ENCODE measurements around the gene HEXIM2. TPM values are rescaled to one million over a fixed set of nuclear protein-coding genes. Genes with fewer than 3 reads are reported as not detected.

The HEXIM2 gene
- total RNA-seq, 2 experiments from 2014 or later, result 1.3 to 1.5 TPM

GRCh38 chr17:45146592-45146889 is 15.1 kb upstream of the HEXIM2 start:
- POLR2A ChIA-PET, result interaction anchor here (1.1 to 10.9 kb wide), 5 partner anchors 11 to 171 kb away, joined by 6 to 630 read pairs (median 29); partner anchors contain the start of genes ACBD4, FMNL1, HEXIM2 and MAP3K14
- peak overlapping the region; percentile 94 for H3K4me3 ChIP-seq (ENCODE audit: low read length)
- ATAC-seq (ENCODE audit: poor library complexity) (no peak), DNase-seq (no peak)
- Mint-ChIP-seq H3K27ac (peak overlapping the region; percentile 99), H3K4me1 (ENCODE audit: low read depth) (peaks cover 64% of the 10 kb centered on the region), H3K4me3 (peak overlapping the region; percentile 94), H3K36me3 (ENCODE audit: low read depth) (peaks cover 29% of the 10 kb centered on the region), H3K27me3 (peaks cover 8% of the 10 kb centered on the region), H3K9me3 (no peaks in the 10 kb centered on the region)
- H3K9me3 ChIP-seq (ENCODE audit: control insufficient read depth in 1 of 2, insufficient read depth in 1 of 2, low read length in 2 of 2), result no peaks in the 10 kb centered on the region
- H3K4me1 ChIP-seq (ENCODE audit: insufficient read depth, low read length), result peaks cover 63% of the 10 kb centered on the region
- H3K27me3 ChIP-seq (ENCODE audit: control insufficient read depth in 1 of 2, insufficient read depth in 2 of 2, low read length in 2 of 2), result no peaks in the 10 kb centered on the region
- no peaks in the 10 kb centered on the region for H3K36me3 ChIP-seq (ENCODE audit: insufficient read depth, low read length)
- CTCF ChIA-PET, result interaction anchor here (1.7 kb wide), 1 partner anchor 11 kb away, joined by 14 read pairs; the partner anchor contains the start of gene ACBD4
- no peak overlapping the region for H3K27ac ChIP-seq (ENCODE audit: low read depth in 1 of 2, low read length in 2 of 2)
- no peak for TF ChIP-seq CTCF (IDR thresholded peaks at IDR 0.05)
- intact Hi-C loops (cut with DNase I, micrococcal nuclease), result loop anchor here (5.0 kb wide), 3 partner anchors 84 to 171 kb away; partner anchors contain the start of genes DCAKD (in 1 of the 2), MAP3K14 (in 1 of the 2) and NMT1 (in 1 of the 2)

- Mint-ChIP-seq H3K4me3 (peak overlapping the region; percentile 94), H3K4me1 (ENCODE audit: low read depth) (peaks cover 68% of the 10 kb centered on the region), H3K27me3 (peaks cover 8% of the 10 kb centered on the region), H3K36me3 (ENCODE audit: low read depth) (peaks cover 29% of the 10 kb centered on the region), H3K9me3 (no peaks in the 10 kb centered on the region), H3K27ac (peak overlapping the region; percentile 99)
- Histone ChIP-seq H3K4me3 (ENCODE audit: low read length) (peak overlapping the region; percentile 94), H3K27ac (ENCODE audit: low read depth in 1 of 2, low read length in 2 of 2) (peak overlapping the region; percentile 93 to 97), H3K36me3 (ENCODE audit: insufficient read depth, low read length) (no peaks in the 10 kb centered on the region), H3K9me3 (ENCODE audit: control insufficient read depth in 1 of 2, insufficient read depth in 1 of 2, low read length in 2 of 2) (no peaks in the 10 kb centered on the region), H3K4me1 (ENCODE audit: insufficient read depth, low read length) (peaks cover 66% of the 10 kb centered on the region), H3K27me3 (ENCODE audit: control insufficient read depth in 1 of 2, insufficient read depth in 2 of 2, low read length in 2 of 2) (no peaks in the 10 kb centered on the region)
- intact Hi-C loops (cut with DNase I, micrococcal nuclease), result loop anchor here (5.0 kb wide), 3 partner anchors 85 to 170 kb away; partner anchors contain the start of genes DCAKD (in 1 of the 2), MAP3K14 (in 1 of the 2) and NMT1 (in 1 of the 2)
- DNase-seq (peak in 7 of 14 experiments; percentile 15 to 88 (median 73)), ATAC-seq (ENCODE audit: poor library complexity) (peak; percentile 3)
- CTCF ChIA-PET, result interaction anchor here (1.7 to 6.4 kb wide), 4 partner anchors 12 to 50 kb away, joined by 5 to 168 read pairs (median 46); partner anchors contain the start of gene ACBD4
- TF ChIP-seq CTCF (IDR thresholded peaks at IDR 0.05), result no peak
- POLR2A ChIA-PET, result interaction anchor here (0.7 to 10.9 kb wide), 12 partner anchors 9 to 170 kb away, joined by 4 to 630 read pairs (median 26); partner anchors contain the start of genes ACBD4, DCAKD, FMNL1 and HEXIM2
Observed at GRCh38 chr17:45146890-45147580, 14.6 kb upstream of the HEXIM2 start.

- peak overlapping the region; percentile 99 for H3K27ac Mint-ChIP-seq
- intact Hi-C loops (cut with DNase I, micrococcal nuclease), result loop anchor here (1.0 to 5.0 kb wide), 7 partner anchors 12 to 170 kb away; partner anchors contain the start of genes ACBD4 (in 2 of the 2), HEXIM2 (in 2 of the 2), DCAKD (in 1 of the 2) and MAP3K14 (in 1 of the 2)
- peaks cover 29% of the 10 kb centered on the region for H3K36me3 Mint-ChIP-seq (ENCODE audit: low read depth)
- POLR2A ChIA-PET, result interaction anchor here (0.6 to 10.9 kb wide), 28 partner anchors 9 to 1045 kb away, joined by 3 to 630 read pairs (median 9); partner anchors contain the start of genes ACBD4, DCAKD, FMNL1 and HEXIM2
- H3K27me3 Mint-ChIP-seq, result peaks cover 8% of the 10 kb centered on the region
- peak; percentile 31 for ATAC-seq (ENCODE audit: poor library complexity)
- peak overlapping the region; percentile 93 to 97 for H3K27ac ChIP-seq (ENCODE audit: low read depth in 1 of 2, low read length in 2 of 2)
- H3K4me3 ChIP-seq (ENCODE audit: low read length), result peak overlapping the region; percentile 94
- peaks cover 3% of the 10 kb centered on the region for H3K36me3 ChIP-seq (ENCODE audit: insufficient read depth, low read length)
- CTCF ChIA-PET, result interaction anchor here (1.8 to 6.4 kb wide), 7 partner anchors 11 to 78 kb away, joined by 5 to 168 read pairs (median 31); partner anchors contain the start of genes ACBD4 and HEXIM2
- H3K4me1 Mint-ChIP-seq (ENCODE audit: low read depth), result peaks cover 70% of the 10 kb centered on the region
- H3K9me3 Mint-ChIP-seq, result no peaks in the 10 kb centered on the region
- TF ChIP-seq CTCF (IDR thresholded peaks at IDR 0.05), result no peak
- H3K9me3 ChIP-seq (ENCODE audit: control insufficient read depth in 1 of 2, insufficient read depth in 1 of 2, low read length in 2 of 2), result no peaks in the 10 kb centered on the region
- DNase-seq, result peak; percentile 56 to 94 (median 70)
- no peaks in the 10 kb centered on the region for H3K27me3 ChIP-seq (ENCODE audit: control insufficient read depth in 1 of 2, insufficient read depth in 2 of 2, low read length in 2 of 2)
- H3K4me1 ChIP-seq (ENCODE audit: insufficient read depth, low read length), result peaks cover 70% of the 10 kb centered on the region
- peak overlapping the region; percentile 94 for H3K4me3 Mint-ChIP-seq
Observed at GRCh38 chr17:45147581-45148182, 14.0 kb upstream of the HEXIM2 start.

All from CD4-positive, alpha-beta T cell (primary cell).